ENCODE measurements around the gene FAM174B.

- TF ChIP-seq, protein P1, sequence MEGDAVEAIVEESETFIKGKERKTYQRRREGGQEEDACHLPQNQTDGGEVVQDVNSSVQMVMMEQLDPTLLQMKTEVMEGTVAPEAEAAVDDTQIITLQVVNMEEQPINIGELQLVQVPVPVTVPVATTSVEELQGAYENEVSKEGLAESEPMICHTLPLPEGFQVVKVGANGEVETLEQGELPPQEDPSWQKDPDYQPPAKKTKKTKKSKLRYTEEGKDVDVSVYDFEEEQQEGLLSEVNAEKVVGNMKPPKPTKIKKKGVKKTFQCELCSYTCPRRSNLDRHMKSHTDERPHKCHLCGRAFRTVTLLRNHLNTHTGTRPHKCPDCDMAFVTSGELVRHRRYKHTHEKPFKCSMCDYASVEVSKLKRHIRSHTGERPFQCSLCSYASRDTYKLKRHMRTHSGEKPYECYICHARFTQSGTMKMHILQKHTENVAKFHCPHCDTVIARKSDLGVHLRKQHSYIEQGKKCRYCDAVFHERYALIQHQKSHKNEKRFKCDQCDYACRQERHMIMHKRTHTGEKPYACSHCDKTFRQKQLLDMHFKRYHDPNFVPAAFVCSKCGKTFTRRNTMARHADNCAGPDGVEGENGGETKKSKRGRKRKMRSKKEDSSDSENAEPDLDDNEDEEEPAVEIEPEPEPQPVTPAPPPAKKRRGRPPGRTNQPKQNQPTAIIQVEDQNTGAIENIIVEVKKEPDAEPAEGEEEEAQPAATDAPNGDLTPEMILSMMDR (IDR thresholded peaks at IDR 0.05): no peak
- TF ChIP-seq POLR2A (IDR thresholded peaks at IDR 0.05): no peak
Observed at GRCh38 chr15:92631721-92632120, 23.9 kb downstream of the FAM174B start.
